HAP-1 (cell line): Measurements from ENCODE around the gene PELI1.
"Not testable (repeated sequence)": the region's sequence is repeated elsewhere in the genome, so short reads cannot be mapped to it uniquely, and the experiment has no call there.

Experiments used
- DNase-seq, 2 experiments: peaks; one replicate each; pipeline ENCODE4 v3.0.0-alpha.2; 2016 to 2020; ENCODE audit warnings: low spot score in 2 of 2
- H3K27me3 ChIP-seq: fragments of 250-450 bp; sonication (Bioruptor Pico); 2 replicates; pipeline ENCODE4 v1.5.1; 2020; ENCODE audit warnings: low read depth, mild to moderate bottlenecking, moderate library complexity
- H3K36me3 ChIP-seq: fragments of 250-450 bp; sonication (Bioruptor Pico); replicated peaks from 2 replicates; pipeline ENCODE4 v1.5.1; 2020; ENCODE audit warnings: mild to moderate bottlenecking
- H3K4me1 ChIP-seq: fragments of 250-450 bp; sonication (Bioruptor Pico); 2 replicates; pipeline ENCODE4 v1.5.1; 2020; ENCODE audit warnings: mild to moderate bottlenecking
- H3K4me3 ChIP-seq: fragments of 250-450 bp; sonication (Bioruptor Pico); 2 replicates; pipeline ENCODE4 v1.5.1; 2020; ENCODE audit warnings: mild to moderate bottlenecking, moderate library complexity
- H3K9me3 ChIP-seq: fragments of 250-450 bp; sonication (Bioruptor Pico); 2 replicates; pipeline ENCODE4 v1.5.1; 2020; ENCODE audit warnings: mild to moderate bottlenecking, moderate library complexity
- in situ Hi-C: fragments of 300-500 bp; cut with MboI; formaldehyde crosslinking; loops from 3 replicates; pipeline ENCODE4 v1.14.3; 2020; ENCODE audit warnings: low sequenced_read_pairs, inconsistent platforms, mixed read lengths

PELI1 gene

DNA sequence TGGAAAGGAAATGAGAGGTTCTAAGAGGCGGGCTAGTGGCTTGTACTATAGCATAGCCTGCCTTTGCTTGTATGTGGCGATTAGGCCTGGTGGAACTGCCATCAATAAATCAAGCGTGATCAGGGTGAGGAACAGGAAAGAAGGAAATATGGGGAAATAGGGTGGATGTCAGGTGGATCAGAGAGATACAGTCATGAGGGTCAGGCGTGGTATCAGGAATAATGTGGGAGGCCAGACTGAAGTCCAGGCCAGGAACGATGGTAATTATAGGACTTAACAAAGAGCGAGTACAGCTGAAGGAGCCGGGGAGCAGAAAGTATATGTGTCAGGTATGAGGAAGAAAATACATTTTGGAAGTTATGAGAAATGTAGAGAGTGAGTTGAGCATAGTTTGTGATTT lies 67.4 kb downstream of the PELI1 start:
- H3K9me3 ChIP-seq, H3K36me3 ChIP-seq, in situ Hi-C loops, H3K4me3 ChIP-seq, DNase-seq, H3K27me3 ChIP-seq: not testable (repeated sequence)
- peaks cover 29% of the 10 kb centered on the region for H3K4me1 ChIP-seq

DNA sequence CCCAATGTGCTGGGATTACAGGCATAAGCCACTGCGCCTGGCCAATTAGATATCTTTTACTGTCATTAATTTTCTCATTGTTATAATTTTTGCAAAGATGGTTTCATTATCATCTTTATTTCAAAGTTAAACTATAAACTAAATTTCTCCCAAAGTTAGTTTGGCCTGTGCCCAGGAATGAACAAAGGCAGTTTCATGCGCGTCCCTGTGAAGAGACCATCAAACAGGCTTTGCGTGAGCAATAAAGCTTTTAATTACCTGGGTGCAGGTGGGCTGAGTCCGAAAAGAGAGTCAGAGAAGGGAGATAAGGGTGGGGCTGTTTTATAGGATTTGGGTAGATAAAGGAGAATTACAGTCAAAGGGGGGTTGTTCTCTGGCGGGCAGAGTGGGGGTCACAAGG lies 69.6 kb downstream of the PELI1 start:
- DNase-seq, H3K36me3 ChIP-seq, H3K9me3 ChIP-seq, in situ Hi-C loops, H3K4me3 ChIP-seq, H3K27me3 ChIP-seq: not testable (repeated sequence)
- H3K4me1 ChIP-seq, result peaks cover 12% of the 10 kb centered on the region

DNA sequence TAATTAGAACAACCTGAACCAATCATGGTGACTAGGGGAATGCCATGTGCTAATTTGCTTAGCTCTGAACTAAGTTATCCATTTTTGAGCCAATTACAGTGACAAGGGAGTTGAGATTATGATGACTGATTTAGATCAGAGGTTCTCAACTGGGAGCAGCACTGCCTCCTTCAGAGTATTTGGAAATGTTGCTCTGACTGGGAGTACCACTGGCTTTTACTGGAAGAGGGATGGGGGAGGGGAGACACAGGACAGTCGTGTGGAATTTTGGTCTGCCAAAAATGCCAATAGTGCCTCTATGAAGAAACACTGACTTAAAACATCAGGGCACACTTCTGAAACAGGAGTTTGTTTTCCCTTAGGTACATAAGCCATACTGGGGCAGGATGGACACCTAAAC lies 76.9 kb downstream of the PELI1 start:
- in situ Hi-C loops, result no loop called here
- no peaks in the 10 kb centered on the region for H3K27me3 ChIP-seq
- no peaks in the 10 kb centered on the region for H3K36me3 ChIP-seq
- DNase-seq, result no peak
- H3K4me1 ChIP-seq, result peaks cover 21% of the 10 kb centered on the region
- no peak overlapping the region for H3K4me3 ChIP-seq
- no peaks in the 10 kb centered on the region for H3K9me3 ChIP-seq

DNA sequence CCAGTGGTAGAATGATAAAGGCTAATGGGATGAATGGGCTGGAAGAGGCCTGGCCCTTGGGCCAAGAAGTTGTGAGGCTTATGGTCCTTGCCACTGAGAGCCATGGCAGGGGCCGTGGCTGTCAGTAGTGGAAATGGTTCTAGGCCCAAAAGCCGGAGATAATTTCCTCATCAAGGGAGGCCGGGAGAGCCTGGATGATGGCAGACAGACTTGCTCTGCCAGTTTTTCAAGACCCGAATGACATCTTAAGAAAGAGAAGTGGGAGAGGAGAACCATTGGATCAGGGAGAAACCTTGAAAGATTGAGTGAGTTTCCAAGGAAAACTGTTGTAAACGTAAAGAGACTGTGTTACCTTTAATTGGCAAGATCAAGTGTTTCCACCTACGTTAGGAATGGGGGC lies 78.7 kb downstream of the PELI1 start:
- DNase-seq, result no peak

DNA sequence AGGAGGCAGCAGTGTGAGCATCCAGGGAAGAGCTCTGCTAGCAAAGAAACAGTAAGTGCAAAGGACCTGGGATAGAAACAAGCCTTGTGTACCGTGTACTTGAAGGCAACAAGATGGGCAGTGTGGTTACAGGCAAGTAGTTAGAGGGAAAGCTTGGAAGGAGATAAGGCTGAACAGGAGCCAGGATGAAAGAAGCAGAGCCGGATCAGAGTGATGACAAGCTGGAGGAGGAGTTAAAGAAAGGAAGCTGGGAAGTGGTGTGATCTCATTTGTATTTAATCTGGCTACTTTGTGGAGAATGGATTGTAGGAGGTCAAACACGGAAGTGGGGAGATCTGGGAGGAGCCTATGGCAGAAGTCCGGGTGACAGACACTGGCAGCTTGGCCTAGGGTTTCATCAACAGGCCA lies 80.3 kb downstream of the PELI1 start:
- no peaks in the 10 kb centered on the region for H3K9me3 ChIP-seq
- H3K36me3 ChIP-seq, result no peaks in the 10 kb centered on the region
- in situ Hi-C loops, result no loop called here
- DNase-seq, result peak in 1 of 2 experiments; percentile 52
- no peaks in the 10 kb centered on the region for H3K27me3 ChIP-seq
- no peak overlapping the region for H3K4me3 ChIP-seq
- peaks cover 21% of the 10 kb centered on the region for H3K4me1 ChIP-seq

More for the DNA sequence above, 78.7 kb downstream of the PELI1 start:
- H3K36me3 ChIP-seq, result no peaks in the 10 kb centered on the region
- H3K9me3 ChIP-seq, result no peaks in the 10 kb centered on the region
- H3K27me3 ChIP-seq, result no peaks in the 10 kb centered on the region
- no peak overlapping the region for H3K4me3 ChIP-seq
- H3K4me1 ChIP-seq, result peaks cover 21% of the 10 kb centered on the region
- in situ Hi-C loops, result no loop called here

DNA sequence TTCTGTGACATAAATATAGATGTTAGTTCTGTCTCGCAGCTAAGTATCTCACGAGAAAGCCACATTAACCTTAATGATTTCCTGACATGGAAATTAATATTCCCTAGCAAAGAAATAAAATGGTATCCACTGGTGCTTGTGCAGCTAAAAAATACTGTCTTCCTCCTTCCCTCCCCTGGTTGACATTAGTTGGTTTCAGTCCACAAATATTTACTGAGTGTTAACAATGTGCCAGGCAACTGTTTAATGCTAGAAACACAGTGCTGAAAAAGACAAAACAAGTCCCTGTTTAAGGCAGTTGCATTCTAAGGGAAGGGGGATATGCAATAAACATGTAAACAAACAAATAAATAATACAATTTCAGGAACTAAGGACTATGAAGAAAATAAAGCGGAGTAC lies 80.8 kb downstream of the PELI1 start:
- Histone ChIP-seq H3K4me1 (peaks cover 21% of the 10 kb centered on the region), H3K36me3 (no peaks in the 10 kb centered on the region), H3K9me3 (no peaks in the 10 kb centered on the region), H3K27me3 (no peaks in the 10 kb centered on the region), H3K4me3 (no peak overlapping the region)
- no peak for DNase-seq
- in situ Hi-C loops, result no loop called here

DNA sequence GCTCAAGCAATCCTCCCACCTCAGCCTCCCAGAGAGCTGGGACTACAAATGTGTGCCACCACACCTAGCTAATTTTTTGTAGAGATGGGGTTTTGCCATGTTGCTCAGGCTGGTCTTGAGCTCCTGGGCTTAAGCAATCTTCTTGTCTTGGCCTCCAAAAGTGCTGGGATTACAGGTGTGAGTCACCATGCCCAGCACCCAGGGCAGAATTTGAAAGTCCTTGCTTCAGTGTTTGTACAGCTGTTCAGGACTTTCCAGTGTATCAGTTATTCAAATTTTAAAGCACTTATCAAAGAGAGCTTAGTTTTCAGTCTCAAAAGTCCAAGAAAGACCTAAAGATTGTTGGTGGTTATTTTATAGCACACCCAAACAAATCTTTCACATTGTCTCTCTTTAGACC lies 81.4 kb downstream of the PELI1 start:
- Histone ChIP-seq H3K4me3 (no peak overlapping the region), H3K27me3 (no peaks in the 10 kb centered on the region), H3K4me1 (peaks cover 21% of the 10 kb centered on the region), H3K9me3 (no peaks in the 10 kb centered on the region), H3K36me3 (no peaks in the 10 kb centered on the region)
- in situ Hi-C loops, result no loop called here
- DNase-seq, result no peak

DNA sequence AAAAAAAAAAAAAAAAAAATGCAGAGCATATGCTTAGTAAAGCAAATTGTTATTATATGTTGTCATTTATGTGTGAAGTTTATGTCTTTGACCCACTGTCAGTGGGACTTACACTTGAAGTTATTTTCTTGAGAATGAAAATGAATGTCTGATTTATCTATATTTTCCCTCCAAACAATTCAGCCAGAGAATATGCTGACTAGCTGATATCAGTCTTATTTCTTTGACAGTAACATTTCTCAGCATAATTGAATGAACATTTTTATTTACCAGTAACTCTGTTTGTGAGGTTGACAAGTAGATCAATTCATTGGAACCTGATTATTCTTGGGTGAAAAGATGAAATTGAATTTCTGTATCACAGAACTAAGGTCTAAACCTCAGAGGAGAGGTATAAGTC lies 85.0 kb downstream of the PELI1 start:
- H3K4me1 ChIP-seq, result peaks cover 13% of the 10 kb centered on the region
- DNase-seq, result no peak
- in situ Hi-C loops, result no loop called here
- no peaks in the 10 kb centered on the region for H3K9me3 ChIP-seq
- no peak overlapping the region for H3K4me3 ChIP-seq
- H3K36me3 ChIP-seq, result no peaks in the 10 kb centered on the region
- H3K27me3 ChIP-seq, result no peaks in the 10 kb centered on the region

DNA sequence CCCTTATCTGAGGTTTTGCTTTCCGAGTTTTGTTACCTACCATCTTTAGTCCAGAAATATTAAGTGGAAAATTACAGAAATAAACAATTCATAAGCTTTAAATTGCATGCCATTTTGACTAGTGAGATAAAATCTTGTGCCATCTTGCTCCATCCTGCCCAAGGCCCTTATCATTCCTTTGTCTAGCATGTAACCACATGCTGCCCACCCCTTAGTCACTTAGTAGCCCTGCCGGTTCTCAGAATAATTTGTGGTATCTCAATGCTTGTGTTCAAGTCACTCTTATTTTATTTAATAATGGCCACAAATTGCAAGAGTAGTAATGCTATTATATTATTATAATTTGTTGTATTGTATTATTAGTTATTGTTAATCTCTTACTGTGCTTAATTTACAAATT lies 88.2 kb downstream of the PELI1 start:
- Histone ChIP-seq H3K36me3 (no peaks in the 10 kb centered on the region), H3K9me3 (no peaks in the 10 kb centered on the region), H3K4me3 (no peak overlapping the region), H3K27me3 (no peaks in the 10 kb centered on the region), H3K4me1 (peaks cover 2% of the 10 kb centered on the region; the same call in 1 of the 2 replicates)
- no peak for DNase-seq
- in situ Hi-C loops, result no loop called here

DNA sequence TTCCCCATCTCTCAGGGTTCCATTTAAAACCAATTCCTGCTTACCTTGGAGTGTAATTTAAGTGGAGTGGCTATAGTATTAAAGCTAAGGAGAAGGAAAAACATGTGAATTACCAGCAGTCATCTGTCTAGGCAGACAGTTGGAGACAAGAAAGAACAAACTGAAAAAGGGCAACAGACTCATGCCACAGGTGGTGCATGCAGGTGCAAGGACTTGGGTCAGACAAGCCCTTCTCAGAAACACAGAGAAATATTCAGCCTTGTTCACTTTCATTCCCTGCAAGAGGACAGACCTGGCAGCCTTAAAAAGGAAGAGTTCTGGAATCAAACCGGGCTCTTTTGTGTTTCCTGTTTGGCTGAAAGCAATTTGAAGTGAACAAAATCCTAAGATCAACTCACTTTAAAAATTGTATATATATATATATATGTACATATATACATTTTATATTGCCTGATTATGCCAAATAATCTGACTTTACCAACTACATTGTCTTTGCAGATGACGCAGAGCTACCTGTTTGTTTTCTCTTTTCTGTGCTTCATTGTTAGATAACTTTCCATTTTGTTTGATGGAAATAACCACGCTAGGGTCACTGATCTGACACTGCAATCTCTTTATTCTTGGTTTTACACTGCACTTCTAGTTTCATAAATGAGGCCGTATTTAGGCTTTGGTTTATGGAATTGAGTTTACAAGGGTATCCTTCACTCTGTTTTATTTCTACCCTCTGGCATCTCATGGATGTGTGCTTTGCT lies 89.9 kb downstream of the PELI1 start:
- in situ Hi-C loops, result no loop called here
- H3K4me1 ChIP-seq, result peaks cover 4% of the 10 kb centered on the region; the same call in 1 of the 2 replicates
- no peaks in the 10 kb centered on the region for H3K36me3 ChIP-seq
- no peak for DNase-seq
- no peak overlapping the region for H3K4me3 ChIP-seq
- no peaks in the 10 kb centered on the region for H3K27me3 ChIP-seq
- H3K9me3 ChIP-seq, result no peaks in the 10 kb centered on the region

DNA sequence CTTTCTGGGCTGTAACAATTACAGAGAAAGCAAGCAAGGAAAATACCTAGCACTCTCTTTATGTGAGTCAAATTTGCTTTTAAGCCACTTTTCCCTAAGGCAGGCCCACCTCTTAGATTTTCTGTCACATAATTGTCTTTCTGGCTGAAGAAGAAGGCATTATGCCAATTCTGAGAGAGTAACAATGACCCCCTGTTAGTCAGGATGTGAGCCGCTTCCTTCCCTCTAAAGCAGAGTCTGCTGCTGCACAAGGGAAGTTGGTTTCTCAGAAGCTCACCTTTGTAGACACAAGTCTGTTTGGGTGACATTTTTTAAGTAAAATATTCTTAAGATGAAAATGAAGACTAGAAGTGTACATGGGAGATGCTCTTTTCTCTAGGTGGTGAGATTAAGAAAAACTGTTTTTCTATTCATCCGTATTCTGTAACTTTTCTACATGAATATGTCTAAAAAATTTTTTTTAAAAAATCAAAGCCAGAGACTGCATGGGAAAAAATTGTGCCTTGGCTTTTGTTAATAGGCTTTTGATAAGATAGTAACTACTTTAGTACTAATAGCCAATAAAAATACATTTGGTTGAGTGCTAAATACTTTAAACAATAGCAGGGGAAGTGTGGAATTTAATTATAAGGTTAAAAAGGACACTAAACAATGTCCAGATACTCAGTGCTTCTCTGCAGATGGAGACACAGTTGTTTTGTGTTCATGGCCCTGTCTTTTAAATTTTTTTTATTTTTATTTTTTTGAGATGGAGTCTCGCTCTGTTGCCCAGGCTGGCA lies 91.6 kb downstream of the PELI1 start:
- H3K36me3 ChIP-seq, result no peaks in the 10 kb centered on the region
- in situ Hi-C loops, result no loop called here
- H3K4me1 ChIP-seq, result peaks cover 4% of the 10 kb centered on the region; the same call in 1 of the 2 replicates
- no peak for DNase-seq
- no peak overlapping the region for H3K4me3 ChIP-seq
- H3K9me3 ChIP-seq, result no peaks in the 10 kb centered on the region
- H3K27me3 ChIP-seq, result no peaks in the 10 kb centered on the region

DNA sequence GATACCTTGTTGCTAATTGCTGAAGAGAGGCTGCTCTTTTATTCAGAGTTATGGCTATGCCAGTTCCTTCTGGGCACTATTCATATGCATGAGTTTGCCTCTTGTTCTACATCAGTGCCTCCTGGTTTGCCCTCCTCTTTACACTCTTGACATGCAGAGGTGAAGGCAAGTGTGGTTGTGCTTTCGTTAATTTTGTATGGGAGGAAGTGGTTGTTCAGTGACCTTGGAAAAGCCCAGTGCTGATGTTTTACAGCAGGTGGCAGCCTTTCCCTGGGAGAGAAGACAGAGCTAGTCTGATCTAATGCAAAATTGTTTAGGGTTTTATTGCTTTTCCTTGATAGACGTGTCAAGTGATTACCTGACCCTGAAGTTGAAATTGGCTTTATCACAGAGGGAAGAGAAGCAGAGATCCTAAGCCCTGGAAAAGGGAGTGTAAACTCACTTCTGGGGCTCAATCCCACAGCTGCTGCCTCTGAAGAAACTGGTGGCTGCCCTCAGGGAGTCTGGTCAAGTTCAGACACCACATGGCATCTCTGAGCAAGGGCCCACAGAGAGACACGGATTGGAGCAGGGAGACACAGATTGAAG lies 94.5 kb downstream of the PELI1 start:
- DNase-seq, result peak; percentile 78 to 79
- in situ Hi-C loops, result loop anchor here (5.0 to 10.0 kb wide), 2 partner anchors 283 to 435 kb away; no protein-coding TSS in a partner anchor
- H3K4me3 ChIP-seq, result no peak overlapping the region
- no peaks in the 10 kb centered on the region for H3K27me3 ChIP-seq
- H3K36me3 ChIP-seq, result no peaks in the 10 kb centered on the region
- no peaks in the 10 kb centered on the region for H3K9me3 ChIP-seq
- peaks cover 4% of the 10 kb centered on the region; the same call in 1 of the 2 replicates for H3K4me1 ChIP-seq

DNA sequence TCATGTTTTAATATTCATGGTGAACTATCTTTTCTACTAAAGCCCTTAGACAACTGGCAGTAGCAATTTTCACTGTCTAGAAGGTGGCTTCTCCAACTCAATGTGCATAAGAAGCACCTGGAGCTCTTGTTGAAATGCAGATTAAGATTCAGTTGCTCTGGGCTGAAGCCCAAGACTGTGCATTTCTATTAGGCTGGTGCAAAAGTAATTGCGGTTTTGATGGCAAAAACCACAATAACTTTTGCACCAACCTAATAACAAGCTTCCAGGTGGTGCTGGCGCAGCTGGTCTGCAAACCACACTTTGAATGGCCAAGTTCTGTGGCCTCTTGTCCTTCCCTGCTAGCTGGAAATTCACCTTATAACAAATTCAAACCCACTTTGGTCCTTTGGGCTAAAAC lies 98.3 kb downstream of the PELI1 start:
- no peaks in the 10 kb centered on the region for H3K36me3 ChIP-seq
- no peaks in the 10 kb centered on the region for H3K27me3 ChIP-seq
- H3K9me3 ChIP-seq, result no peaks in the 10 kb centered on the region
- in situ Hi-C loops, result loop anchor here (5.0 to 10.0 kb wide), 2 partner anchors 286 to 439 kb away; no protein-coding TSS in a partner anchor
- H3K4me3 ChIP-seq, result no peak overlapping the region
- DNase-seq, result no peak
- H3K4me1 ChIP-seq, result peaks cover 2% of the 10 kb centered on the region; the same call in 1 of the 2 replicates
